HG02885 (cell line): ENCODE results near the gene TOX2.
"Not testable (repeated sequence)": the region's sequence is repeated elsewhere in the genome, so short reads cannot be mapped to it uniquely, and the experiment has no call there.

Experiments used
- ATAC-seq: cut with Tn5 transposase; IDR thresholded peaks from one replicate; pipeline ENCODE4 v1.9.1; 2021; ENCODE audit warnings: mild to moderate bottlenecking; ENCODE audit not compliant: unreplicated experiment, poor library complexity

The TOX2 gene

GRCh38 chr20:44044712-44045111, 130.1 kb downstream of the TOX2 start:
- not testable (repeated sequence) for ATAC-seq

GRCh38 chr20:44050327-44050726, 135.7 kb downstream of the TOX2 start:
- ATAC-seq = no peak

GRCh38 chr20:44050925-44051660, 136.4 kb downstream of the TOX2 start:
- ATAC-seq = no peak

- ATAC-seq = no peak
Measured at GRCh38 chr20:44051661-44052000, 137.0 kb downstream of the TOX2 start.

DNA sequence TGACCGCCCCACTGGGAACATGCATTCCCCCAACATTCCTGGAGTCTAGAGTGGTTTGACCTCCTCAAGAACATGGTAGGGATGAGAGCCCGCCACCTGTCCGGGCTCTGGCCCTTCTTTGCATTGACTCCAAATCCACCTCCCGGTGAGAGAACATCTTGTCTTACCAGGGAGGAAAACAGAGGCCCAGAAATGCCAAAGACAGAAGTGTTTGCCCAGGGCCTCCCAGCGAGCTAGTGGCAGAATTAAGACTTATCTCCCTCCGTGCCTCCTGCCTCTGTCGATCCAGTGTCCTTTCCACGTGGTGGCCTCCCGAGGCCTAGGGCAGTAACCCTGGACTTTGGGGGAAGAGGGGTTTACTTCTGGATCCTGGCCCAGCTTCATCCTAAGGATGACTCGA, 137.5 kb downstream of the TOX2 start:
- no peak for ATAC-seq

DNA sequence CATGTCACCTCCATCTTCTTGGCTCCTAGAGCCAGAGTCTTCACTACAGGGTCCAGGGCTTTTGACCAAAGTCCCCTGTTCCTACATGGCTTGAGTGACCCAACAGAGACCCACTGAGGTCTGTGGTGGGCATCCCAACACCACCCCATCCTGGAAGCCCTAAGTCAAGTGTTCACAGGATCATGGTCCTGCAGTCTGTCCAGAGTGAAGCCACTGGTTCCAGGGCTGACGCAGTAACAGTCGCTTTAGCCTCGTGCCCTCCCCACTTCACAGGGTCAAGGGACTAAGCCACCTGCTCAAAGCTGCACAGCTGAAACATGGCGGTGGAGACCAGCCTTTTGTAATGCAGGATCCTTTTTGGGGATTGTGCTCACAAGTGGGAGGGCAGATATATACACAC, 138.4 kb downstream of the TOX2 start:
- ATAC-seq = no peak

DNA sequence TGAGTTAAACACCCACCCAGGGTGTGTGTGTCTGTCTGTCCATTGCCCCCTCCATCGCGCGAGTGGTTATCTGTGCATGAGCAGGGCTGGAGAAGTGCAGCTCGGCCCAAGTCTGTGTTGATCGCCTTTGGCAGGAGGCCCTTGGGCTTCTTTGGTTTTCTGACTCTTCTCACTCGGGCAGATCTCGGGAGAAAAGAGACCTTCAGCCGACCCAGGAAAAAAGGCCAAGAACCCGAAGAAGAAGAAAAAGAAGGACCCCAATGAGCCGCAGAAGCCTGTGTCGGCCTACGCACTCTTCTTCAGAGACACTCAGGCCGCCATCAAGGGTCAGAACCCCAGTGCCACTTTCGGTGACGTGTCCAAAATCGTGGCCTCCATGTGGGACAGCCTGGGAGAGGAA, 139.5 kb downstream of the TOX2 start:
- no peak for ATAC-seq

GRCh38 chr20:44054849-44055248, 140.2 kb downstream of the TOX2 start:
- no peak for ATAC-seq

- ATAC-seq = no peak
Measured at GRCh38 chr20:44056010-44056698, 141.5 kb downstream of the TOX2 start.

- no peak for ATAC-seq
Measured at GRCh38 chr20:44057698-44058675, 143.3 kb downstream of the TOX2 start.

DNA sequence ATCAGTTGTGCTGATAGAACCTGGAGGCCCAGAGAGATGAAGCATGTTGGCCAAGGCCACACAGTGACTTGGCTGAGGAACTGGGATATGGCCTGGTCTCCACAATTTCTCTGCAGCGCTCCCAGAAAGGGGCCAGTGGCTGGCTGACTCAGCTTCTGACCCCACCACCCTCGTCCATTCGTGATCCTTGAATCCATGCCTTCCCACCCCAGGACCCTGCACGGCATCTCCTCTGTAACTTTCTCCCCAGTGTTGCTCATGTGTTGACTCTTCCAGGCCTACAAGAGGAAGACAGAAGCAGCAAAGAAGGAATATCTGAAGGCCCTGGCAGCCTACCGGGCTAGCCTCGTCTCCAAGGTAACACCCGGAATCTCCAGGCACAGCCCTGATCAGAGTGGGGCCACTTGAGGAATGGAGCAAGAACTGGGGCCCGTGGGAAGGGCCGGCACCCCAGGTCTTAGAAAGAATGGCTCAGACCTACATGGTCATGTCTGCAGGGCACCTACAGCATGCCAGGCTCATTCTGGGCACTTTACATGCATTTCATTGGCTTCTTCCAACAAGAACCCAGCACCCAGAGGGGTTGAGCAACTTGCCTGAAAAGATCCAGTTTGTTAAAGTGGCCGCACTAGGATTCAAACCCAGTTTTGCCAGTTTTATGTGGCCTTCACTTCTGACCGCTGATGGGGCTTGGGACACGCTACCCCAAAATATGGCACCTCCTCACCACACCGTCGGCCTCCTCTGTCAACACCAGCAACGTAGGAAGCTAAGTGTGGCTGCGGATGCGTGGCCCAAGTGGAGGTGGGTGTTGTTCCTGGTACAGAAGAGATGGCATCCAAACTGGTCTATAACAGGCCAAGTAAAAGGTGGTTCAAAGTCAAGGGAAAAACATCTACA, 150.1 kb downstream of the TOX2 start:
- no peak for ATAC-seq

GRCh38 chr20:44065401-44066340, 151.0 kb downstream of the TOX2 start:
- no peak for ATAC-seq

- ATAC-seq = no peak
Measured at GRCh38 chr20:44066645-44067606, 152.3 kb downstream of the TOX2 start.

DNA sequence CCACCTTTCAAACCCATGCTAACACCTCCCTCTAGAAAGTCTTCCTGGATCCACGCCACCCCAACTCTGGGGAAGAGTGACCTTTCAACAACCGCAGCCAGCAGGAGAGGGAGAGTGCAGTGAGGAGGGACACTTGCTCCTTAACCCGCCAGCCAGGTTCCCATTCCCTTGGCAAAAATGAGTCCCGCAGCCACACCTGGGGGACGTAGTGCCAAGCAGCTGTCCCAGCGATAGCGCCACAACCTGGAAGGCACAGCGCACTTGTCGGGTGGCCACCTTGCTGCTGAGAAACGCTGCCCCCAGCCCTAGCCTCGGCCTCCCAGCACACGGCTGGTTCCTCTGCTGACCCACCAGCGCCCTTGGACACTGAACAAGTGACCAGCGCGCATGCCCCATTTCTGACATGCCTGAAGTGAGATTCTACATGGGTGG, 153.0 kb downstream of the TOX2 start:
- ATAC-seq = no peak

DNA sequence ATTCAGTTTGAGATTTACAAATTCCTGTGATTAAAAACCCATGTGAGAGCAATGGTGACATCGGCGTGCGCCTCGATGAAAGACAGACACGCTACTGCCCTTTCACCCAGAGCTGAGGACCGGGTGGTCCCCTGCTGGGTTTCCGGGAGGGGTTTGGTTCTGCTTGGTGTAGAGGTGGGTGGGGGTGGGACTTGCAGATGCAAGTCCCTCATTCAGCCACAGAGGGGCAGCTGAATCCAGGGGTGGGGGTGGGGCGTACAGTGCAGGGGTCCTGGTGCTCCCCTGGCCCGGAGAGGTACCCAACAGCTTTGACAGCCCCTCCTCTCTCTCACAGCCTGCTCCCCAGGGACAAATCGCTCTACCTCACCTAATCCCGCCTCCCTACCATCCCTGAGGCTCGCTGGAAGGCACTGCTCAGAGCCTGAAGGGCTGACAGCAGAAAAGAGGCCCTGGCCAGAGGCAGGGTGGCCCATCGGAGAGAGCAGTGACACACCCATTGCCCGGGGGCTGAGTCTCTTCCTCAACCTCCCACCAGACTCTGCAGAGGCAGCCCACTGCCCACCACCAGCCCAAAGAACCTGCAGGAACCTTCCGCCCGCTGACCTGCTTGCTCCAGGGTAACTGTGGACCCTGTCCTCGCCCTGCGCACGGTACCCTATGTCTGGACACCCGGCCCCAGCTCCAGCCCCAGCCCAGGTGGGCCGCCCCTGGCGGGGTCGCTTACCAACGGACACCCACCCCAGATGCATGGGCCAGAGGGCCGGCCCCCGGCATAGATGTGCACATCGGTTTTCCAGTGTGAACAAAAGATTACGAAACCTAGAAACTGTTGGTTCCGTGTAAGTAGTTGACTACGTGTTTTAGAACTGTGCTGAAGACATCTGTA, 153.9 kb downstream of the TOX2 start:
- ATAC-seq = no peak

DNA sequence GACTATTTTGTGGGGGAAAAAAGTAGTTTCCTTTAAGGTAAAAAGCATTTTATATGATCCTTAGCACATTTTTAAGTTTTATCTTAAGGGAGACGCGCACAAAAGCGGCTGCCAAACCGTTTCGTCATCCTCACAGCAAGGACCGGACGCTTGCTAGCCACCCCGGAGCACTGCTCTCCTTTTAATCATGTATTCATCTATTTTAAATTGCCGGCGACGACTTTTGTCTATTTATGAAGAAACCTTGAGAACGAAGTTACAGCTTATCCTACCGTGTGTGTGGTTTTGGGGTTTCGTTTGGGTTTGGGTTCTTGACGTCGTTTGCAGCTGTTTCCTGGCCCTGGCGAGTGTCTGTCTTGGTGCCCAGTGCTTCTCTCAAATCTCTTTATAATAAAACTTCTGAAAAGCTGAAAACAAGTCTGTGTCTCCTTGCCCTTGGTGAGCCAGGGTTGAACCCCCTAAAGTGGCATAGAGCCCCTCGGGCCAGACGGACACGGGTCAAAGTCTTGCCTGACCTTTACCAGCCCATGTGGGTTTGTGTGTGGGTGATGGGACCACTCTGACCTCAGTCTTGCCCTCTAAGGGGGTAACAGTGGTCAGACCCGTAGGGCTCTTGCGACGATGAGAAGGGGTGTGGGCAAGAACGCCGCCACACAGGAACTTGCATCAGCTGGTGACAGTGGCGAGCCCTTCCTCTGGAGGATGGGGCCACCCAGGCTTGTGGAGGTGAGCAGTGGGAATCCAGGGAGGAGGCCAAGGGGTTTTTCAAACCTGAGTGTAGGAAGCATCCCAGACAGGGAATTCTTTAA, 154.8 kb downstream of the TOX2 start:
- peak; percentile 63 for ATAC-seq
